OCI-LY1 (cell line): ENCODE measurements around the gene MRPL43.
A peak's percentile ranks its signal among the peaks of the same experiment; 100 is the strongest.

Source experiments
- H2AFZ ChIP-seq: fragments of 200-600 bp; sonication (generic), shearing (Covaris generic); 2 replicates; pipeline ENCODE4 v1.6.0; 2014; ENCODE audit warnings: antibody characterized with exemption, mild to moderate bottlenecking, low read length
- H3F3A ChIP-seq: fragments of 200-600 bp; sonication (generic), shearing (Covaris generic); 2 replicates; pipeline ENCODE4 v1.6.0; 2014; ENCODE audit warnings: mild to moderate bottlenecking, antibody characterized with exemption, low read length, moderate library complexity; ENCODE audit not compliant: insufficient read depth
- H3K27ac ChIP-seq: fragments of 200-600 bp; sonication (generic); 2 replicates; pipeline ENCODE4 v1.5.1; 2014; ENCODE audit warnings: low read length, mixed run types, mild to moderate bottlenecking, low read depth; ENCODE audit not compliant: poor library complexity, severe bottlenecking
- H3K27me3 ChIP-seq: fragments of 200-600 bp; sonication (generic); 2 replicates; pipeline ENCODE4 v1.6.0; 2014; ENCODE audit warnings: antibody characterized with exemption, mild to moderate bottlenecking, low read length, moderate library complexity; ENCODE audit not compliant: insufficient read depth
- H3K36me3 ChIP-seq: fragments of 200-600 bp; sonication (generic); 2 replicates; pipeline ENCODE4 v1.6.1; 2014; ENCODE audit warnings: mild to moderate bottlenecking, antibody characterized with exemption, low read length, moderate library complexity, mixed read lengths; ENCODE audit not compliant: insufficient read depth
- H3K4me1 ChIP-seq: fragments of 200-600 bp; sonication (generic); 2 replicates; pipeline ENCODE4 v1.5.1; 2014; ENCODE audit warnings: mild to moderate bottlenecking, low read length, moderate library complexity; ENCODE audit not compliant: insufficient read depth, severe bottlenecking
- H3K4me2 ChIP-seq: fragments of 200-600 bp; sonication (generic), shearing (Covaris generic); 2 replicates; pipeline ENCODE4 v1.6.1; 2014; ENCODE audit warnings: low read length
- H3K4me3 ChIP-seq: fragments of 200-600 bp; sonication (generic); 2 replicates; pipeline ENCODE4 v1.5.1; 2014; ENCODE audit warnings: low read length, low read depth, mild to moderate bottlenecking, mixed read lengths; ENCODE audit not compliant: poor library complexity, severe bottlenecking
- H3K79me2 ChIP-seq: fragments of 200-600 bp; shearing (Covaris generic); 2 replicates; pipeline ENCODE4 v1.6.1; 2016; ENCODE audit warnings: mixed run types, low read length, mixed read lengths; ENCODE audit not compliant: insufficient read depth
- H3K9ac ChIP-seq: fragments of 200-600 bp; sonication (generic), shearing (Covaris generic); 2 replicates; pipeline ENCODE4 v1.6.1; 2014; ENCODE audit warnings: mild to moderate bottlenecking, low read length, mixed read lengths
- H3K9me2 ChIP-seq: fragments of 200-600 bp; sonication (generic), shearing (Covaris generic); 2 replicates; pipeline ENCODE4 v1.6.1; 2014; ENCODE audit warnings: low read depth, mild to moderate bottlenecking, low read length, mixed read lengths
- H3K9me3 ChIP-seq: fragments of 200-600 bp; shearing (Covaris generic); 2 replicates; pipeline ENCODE4 v1.6.1; 2014; ENCODE audit warnings: low read length, mixed read lengths
- H4K20me1 ChIP-seq: fragments of 200-600 bp; sonication (generic), shearing (Covaris generic); 2 replicates; pipeline ENCODE4 v1.6.0; 2016; ENCODE audit warnings: mild to moderate bottlenecking, low read length; ENCODE audit not compliant: insufficient read depth
- EZH2 ChIP-seq: fragments of 200-600 bp; sonication (generic), shearing (Covaris generic); IDR thresholded peaks from 2 replicates; pipeline ENCODE4 v1.8.0; 2017; ENCODE audit warnings: borderline replicate concordance, mixed run types, mild to moderate bottlenecking, antibody characterized with exemption, low read length, moderate library complexity, mixed read lengths
- TF ChIP-seq, protein P1 (sequence below): fragments of 200-600 bp; sonication (generic), shearing (Covaris generic); IDR thresholded peaks from 2 replicates; pipeline ENCODE4 v1.5.1; 2017; ENCODE audit warnings: mild to moderate bottlenecking, antibody characterized with exemption, low read length, moderate library complexity, mixed read lengths

The MRPL43 gene

DNA sequence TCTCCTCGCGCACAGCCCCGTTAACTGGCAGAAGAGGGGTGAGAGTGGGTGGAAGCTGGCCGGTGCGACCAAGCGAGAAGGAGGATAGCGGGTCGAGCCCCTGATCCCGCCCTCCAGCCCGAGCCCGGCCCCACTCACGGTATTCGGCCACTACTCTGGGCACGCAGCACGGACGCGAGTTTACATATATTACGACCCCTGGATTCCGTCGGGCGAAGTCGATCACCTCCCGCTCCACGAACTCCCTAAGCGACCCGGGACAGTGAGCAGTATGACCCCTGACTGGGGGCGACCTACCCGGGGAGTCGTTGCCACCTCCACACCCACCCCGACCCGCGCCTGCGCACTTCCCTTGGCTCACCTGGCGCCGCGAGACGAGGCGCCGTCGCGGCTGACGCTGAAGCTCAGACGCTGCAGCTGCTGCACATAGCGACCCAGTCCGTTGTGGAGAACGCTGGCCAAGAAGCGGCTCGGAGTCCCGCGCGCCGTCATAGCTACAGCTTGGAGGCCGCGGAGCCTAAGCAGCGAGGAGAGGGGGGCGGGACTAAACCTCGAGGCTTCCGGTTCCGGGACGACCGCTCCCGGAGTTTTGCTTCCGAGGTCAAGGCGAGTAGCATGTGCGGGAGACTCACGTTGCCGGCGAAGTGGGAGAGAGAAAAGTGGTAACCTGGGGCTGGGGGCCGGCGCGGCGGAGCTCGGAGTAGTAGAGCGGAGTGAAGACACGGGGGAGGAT lies at the start of gene MRPL43, which contains the start of gene TWNK:
MRPL43 (minus strand) TSS at position 546 of the 733 bp plus-strand sequence; CDS start at position 492, 54 bp downstream.
TWNK (plus strand) TSS at position 592 of the 733 bp plus-strand sequence. CDS start 668 bp downstream, outside the sequence.
- peak within 1 kb of the TSS; percentile 86 for H3K9ac ChIP-seq
- H3K36me3 ChIP-seq: peaks cover 30% of the 10 kb centered on the region
- H2AFZ ChIP-seq: no peak within 1 kb of the TSS
- no peaks in the 10 kb centered on the region for H3K9me3 ChIP-seq
- H3F3A ChIP-seq: no peaks in the 10 kb centered on the region
- TF ChIP-seq, protein P1, sequence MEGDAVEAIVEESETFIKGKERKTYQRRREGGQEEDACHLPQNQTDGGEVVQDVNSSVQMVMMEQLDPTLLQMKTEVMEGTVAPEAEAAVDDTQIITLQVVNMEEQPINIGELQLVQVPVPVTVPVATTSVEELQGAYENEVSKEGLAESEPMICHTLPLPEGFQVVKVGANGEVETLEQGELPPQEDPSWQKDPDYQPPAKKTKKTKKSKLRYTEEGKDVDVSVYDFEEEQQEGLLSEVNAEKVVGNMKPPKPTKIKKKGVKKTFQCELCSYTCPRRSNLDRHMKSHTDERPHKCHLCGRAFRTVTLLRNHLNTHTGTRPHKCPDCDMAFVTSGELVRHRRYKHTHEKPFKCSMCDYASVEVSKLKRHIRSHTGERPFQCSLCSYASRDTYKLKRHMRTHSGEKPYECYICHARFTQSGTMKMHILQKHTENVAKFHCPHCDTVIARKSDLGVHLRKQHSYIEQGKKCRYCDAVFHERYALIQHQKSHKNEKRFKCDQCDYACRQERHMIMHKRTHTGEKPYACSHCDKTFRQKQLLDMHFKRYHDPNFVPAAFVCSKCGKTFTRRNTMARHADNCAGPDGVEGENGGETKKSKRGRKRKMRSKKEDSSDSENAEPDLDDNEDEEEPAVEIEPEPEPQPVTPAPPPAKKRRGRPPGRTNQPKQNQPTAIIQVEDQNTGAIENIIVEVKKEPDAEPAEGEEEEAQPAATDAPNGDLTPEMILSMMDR: no peak
- no peak for TF ChIP-seq EZH2
- no peaks in the 10 kb centered on the region for H3K9me2 ChIP-seq
- H3K27me3 ChIP-seq: no peaks in the 10 kb centered on the region
- no peaks in the 10 kb centered on the region for H4K20me1 ChIP-seq
- H3K4me3 ChIP-seq: peak within 1 kb of the TSS; percentile 88
- peaks cover 15% of the 10 kb centered on the region for H3K79me2 ChIP-seq
- H3K27ac ChIP-seq: peak within 1 kb of the TSS; percentile 79
- H3K4me2 ChIP-seq: peak within 1 kb of the TSS; percentile 95
- peaks cover 16% of the 10 kb centered on the region for H3K4me1 ChIP-seq

DNA sequence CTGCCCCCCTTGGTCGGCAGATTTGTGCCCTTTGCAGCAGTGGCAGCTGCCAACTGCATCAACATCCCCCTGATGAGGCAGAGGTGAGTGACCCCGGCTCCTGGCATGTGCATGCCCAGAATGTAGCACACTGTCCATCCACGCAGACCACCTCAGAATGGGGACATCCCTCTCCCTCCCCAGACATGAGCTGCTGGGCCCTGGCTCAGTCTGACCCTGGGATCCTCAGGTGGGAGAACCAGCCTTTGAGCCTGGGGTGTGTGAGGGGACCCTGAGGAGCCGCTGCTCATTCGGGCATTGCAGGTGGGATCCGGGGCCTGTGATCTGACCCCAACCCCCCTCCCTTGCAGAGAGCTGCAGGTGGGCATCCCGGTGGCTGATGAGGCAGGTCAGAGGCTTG lies 49.4 kb upstream of the MRPL43 start:
- Histone ChIP-seq H3K9me3 (no peaks in the 10 kb centered on the region), H3K9me2 (no peaks in the 10 kb centered on the region), H2AFZ (no peak overlapping the region), H3K4me1 (peaks cover 5% of the 10 kb centered on the region), H3K4me3 (no peak overlapping the region), H3K4me2 (no peak overlapping the region), H3K27ac (no peak overlapping the region), H3K79me2 (no peaks in the 10 kb centered on the region), H3K27me3 (no peaks in the 10 kb centered on the region), H3K36me3 (no peaks in the 10 kb centered on the region), H4K20me1 (no peaks in the 10 kb centered on the region), H3K9ac (no peak overlapping the region), H3F3A (no peaks in the 10 kb centered on the region)
- no peak for TF ChIP-seq EZH2
- TF ChIP-seq, protein P1: no peak

- Histone ChIP-seq H3K4me3 (no peak overlapping the region), H4K20me1 (no peaks in the 10 kb centered on the region), H3K36me3 (no peaks in the 10 kb centered on the region), H3F3A (no peaks in the 10 kb centered on the region), H2AFZ (no peak overlapping the region), H3K9me2 (no peaks in the 10 kb centered on the region), H3K79me2 (no peaks in the 10 kb centered on the region), H3K9me3 (no peaks in the 10 kb centered on the region), H3K27ac (no peak overlapping the region), H3K4me1 (peaks cover 10% of the 10 kb centered on the region), H3K9ac (no peak overlapping the region), H3K27me3 (no peaks in the 10 kb centered on the region), H3K4me2 (no peak overlapping the region)
- TF ChIP-seq EZH2: no peak
- TF ChIP-seq, protein P1: no peak
These were observed 48.8 kb upstream of the MRPL43 start for GRCh38 chr10:101035916-101036702.
